ENCODE measurements around the gene LLGL2. TPM values are rescaled to one million over a fixed set of nuclear protein-coding genes. Genes with fewer than 3 reads are reported as not detected.

Gene LLGL2
- total RNA-seq, 1 experiment from 2014 or later = 10.8 TPM

DNA sequence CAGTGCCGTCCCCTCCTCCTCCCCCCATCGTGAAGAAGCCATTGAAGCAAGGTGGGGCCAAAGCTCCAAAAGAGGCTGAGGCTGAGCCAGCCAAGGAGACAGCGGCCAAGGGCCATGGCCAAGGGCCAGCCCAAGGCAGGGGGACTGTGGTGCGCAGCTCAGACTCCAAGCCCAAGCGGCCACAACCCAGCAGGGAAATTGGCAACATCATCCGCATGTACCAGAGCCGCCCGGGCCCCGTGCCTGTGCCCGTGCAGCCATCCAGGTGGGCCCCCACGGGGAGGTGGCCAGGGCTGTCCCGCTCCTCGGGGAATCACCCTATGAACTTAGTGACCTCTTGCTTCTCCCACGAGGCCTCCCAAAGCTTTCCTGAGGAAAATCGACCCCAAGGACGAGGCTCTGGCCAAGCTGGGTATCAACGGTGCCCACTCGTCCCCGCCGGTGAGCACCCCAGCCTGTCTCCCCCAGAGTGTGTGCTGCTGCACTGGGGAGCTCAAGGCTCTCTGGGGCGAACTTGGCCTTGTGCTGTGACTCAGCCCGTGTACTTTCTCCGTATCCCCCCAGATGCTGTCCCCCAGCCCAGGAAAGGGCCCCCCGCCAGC lies 91.1 kb downstream of the LLGL2 start:
- no peaks in the 10 kb centered on the region for H3K36me3 ChIP-seq (ENCODE audit: insufficient read depth, low read length, poor library complexity, severe bottlenecking)
- BruUV-seq (replicated peaks) = no TSS peak
- intact Hi-C loops (cut with micrococcal nuclease; ENCODE audit: unreplicated experiment) = no loop called here
- ChIA-PET CTCF (interaction anchor here (0.5 to 1.4 kb wide), 4 partner anchors 14 to 637 kb away, joined by 3 to 5 read pairs (median 4); partner anchors contain the start of gene SMIM5), POLR2A (ENCODE audit: low non-redundant PET) (interaction anchor here (0.7 kb wide), 1 partner anchor 53 kb away, joined by 3 read pairs; no protein-coding TSS in a partner anchor)
- TF ChIP-seq, protein P1, sequence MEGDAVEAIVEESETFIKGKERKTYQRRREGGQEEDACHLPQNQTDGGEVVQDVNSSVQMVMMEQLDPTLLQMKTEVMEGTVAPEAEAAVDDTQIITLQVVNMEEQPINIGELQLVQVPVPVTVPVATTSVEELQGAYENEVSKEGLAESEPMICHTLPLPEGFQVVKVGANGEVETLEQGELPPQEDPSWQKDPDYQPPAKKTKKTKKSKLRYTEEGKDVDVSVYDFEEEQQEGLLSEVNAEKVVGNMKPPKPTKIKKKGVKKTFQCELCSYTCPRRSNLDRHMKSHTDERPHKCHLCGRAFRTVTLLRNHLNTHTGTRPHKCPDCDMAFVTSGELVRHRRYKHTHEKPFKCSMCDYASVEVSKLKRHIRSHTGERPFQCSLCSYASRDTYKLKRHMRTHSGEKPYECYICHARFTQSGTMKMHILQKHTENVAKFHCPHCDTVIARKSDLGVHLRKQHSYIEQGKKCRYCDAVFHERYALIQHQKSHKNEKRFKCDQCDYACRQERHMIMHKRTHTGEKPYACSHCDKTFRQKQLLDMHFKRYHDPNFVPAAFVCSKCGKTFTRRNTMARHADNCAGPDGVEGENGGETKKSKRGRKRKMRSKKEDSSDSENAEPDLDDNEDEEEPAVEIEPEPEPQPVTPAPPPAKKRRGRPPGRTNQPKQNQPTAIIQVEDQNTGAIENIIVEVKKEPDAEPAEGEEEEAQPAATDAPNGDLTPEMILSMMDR (conservative IDR thresholded peaks at IDR 0.05; ENCODE audit: low read depth, low read length) = no peak
- TF ChIP-seq EZH2 (IDR thresholded peaks at IDR 0.05; ENCODE audit: borderline replicate concordance, low read depth, low read length, poor library complexity, severe bottlenecking) = no peak
- H3K4me3 ChIP-seq (ENCODE audit: low read depth, low read length, poor library complexity, severe bottlenecking) = no peak overlapping the region
- H3K27me3 ChIP-seq (replicated peaks; ENCODE audit: insufficient read depth, low read depth, low read length, poor library complexity) = no peaks in the 10 kb centered on the region
- DNase-seq (ENCODE audit: low spot score) = no peak
- H3K4me1 ChIP-seq (ENCODE audit: insufficient read depth, low read length, poor library complexity, severe bottlenecking) = no peaks in the 10 kb centered on the region
- H3K9me3 ChIP-seq (ENCODE audit: low read depth, low read length, poor library complexity, severe bottlenecking) = no peaks in the 10 kb centered on the region
- H3K27ac ChIP-seq (ENCODE audit: low read depth, low read length, poor library complexity, severe bottlenecking) = no peak overlapping the region

DNA sequence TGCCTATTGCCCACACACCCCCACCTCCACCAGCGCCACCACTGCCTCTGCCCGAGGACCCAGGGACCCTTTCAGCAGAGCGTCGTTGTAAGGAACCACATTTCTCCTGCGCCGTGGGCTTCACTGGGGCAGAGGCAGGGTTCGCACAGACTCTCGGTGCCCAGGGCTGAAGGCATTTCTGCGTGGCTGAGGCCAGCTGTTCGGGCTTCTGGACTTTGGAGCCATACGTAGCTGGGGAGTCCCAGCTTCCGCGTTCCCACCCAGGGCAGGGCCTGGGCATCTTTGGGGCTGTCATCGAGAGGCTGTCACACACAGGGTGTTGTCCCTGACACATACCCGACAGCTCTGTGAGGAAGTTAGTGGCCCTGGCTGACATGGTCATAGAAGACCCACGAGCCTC lies 91.7 kb downstream of the LLGL2 start:
- no peak overlapping the region for H3K4me3 ChIP-seq (ENCODE audit: low read depth, low read length, poor library complexity, severe bottlenecking)
- no TSS peak for BruUV-seq (replicated peaks)
- H3K36me3 ChIP-seq (ENCODE audit: insufficient read depth, low read length, poor library complexity, severe bottlenecking) = no peaks in the 10 kb centered on the region
- H3K27me3 ChIP-seq (replicated peaks; ENCODE audit: insufficient read depth, low read depth, low read length, poor library complexity) = no peaks in the 10 kb centered on the region
- H3K9me3 ChIP-seq (ENCODE audit: low read depth, low read length, poor library complexity, severe bottlenecking) = no peaks in the 10 kb centered on the region
- H3K27ac ChIP-seq (ENCODE audit: low read depth, low read length, poor library complexity, severe bottlenecking) = no peak overlapping the region
- no peaks in the 10 kb centered on the region for H3K4me1 ChIP-seq (ENCODE audit: insufficient read depth, low read length, poor library complexity, severe bottlenecking)
- TF ChIP-seq, protein P1 (conservative IDR thresholded peaks at IDR 0.05; ENCODE audit: low read depth, low read length) = no peak
- TF ChIP-seq EZH2 (IDR thresholded peaks at IDR 0.05; ENCODE audit: borderline replicate concordance, low read depth, low read length, poor library complexity, severe bottlenecking) = no peak
- DNase-seq (ENCODE audit: low spot score) = no peak
- POLR2A ChIA-PET (ENCODE audit: low non-redundant PET) = no interaction called here
- CTCF ChIA-PET = interaction anchor here (0.6 to 1.4 kb wide), 3 partner anchors 14 to 638 kb away, joined by 3 to 4 read pairs (median 4); partner anchors contain the start of gene SMIM5
- intact Hi-C loops (cut with micrococcal nuclease; ENCODE audit: unreplicated experiment) = no loop called here

DNA sequence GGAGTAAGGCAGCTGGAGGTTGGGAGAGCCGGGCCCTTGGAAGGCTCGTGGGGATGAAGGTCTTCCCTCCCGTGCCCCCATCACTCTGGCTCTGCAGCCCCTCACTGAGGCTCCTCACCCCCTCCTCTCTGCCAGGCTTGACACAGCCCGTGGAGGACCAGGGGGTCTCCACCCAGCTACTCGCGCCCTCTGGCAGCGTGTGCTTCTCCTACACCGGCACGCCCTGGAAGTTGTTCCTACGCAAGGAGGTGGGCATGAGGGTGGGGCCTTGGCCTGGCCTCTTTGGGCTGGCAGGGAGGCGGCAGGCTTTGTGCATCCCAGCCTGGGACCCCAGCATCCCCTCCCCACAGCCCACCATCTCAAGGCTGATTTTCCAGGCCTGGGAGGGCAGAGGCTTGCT lies 92.2 kb downstream of the LLGL2 start:
- no peak overlapping the region for H3K4me3 ChIP-seq (ENCODE audit: low read depth, low read length, poor library complexity, severe bottlenecking)
- no peaks in the 10 kb centered on the region for H3K36me3 ChIP-seq (ENCODE audit: insufficient read depth, low read length, poor library complexity, severe bottlenecking)
- intact Hi-C loops (cut with micrococcal nuclease; ENCODE audit: unreplicated experiment) = no loop called here
- H3K4me1 ChIP-seq (ENCODE audit: insufficient read depth, low read length, poor library complexity, severe bottlenecking) = no peaks in the 10 kb centered on the region
- no TSS peak for BruUV-seq (replicated peaks)
- no peaks in the 10 kb centered on the region for H3K27me3 ChIP-seq (replicated peaks; ENCODE audit: insufficient read depth, low read depth, low read length, poor library complexity)
- POLR2A ChIA-PET (ENCODE audit: low non-redundant PET) = no interaction called here
- no peaks in the 10 kb centered on the region for H3K9me3 ChIP-seq (ENCODE audit: low read depth, low read length, poor library complexity, severe bottlenecking)
- no peak for TF ChIP-seq EZH2 (IDR thresholded peaks at IDR 0.05; ENCODE audit: borderline replicate concordance, low read depth, low read length, poor library complexity, severe bottlenecking)
- CTCF ChIA-PET = no interaction called here
- no peak overlapping the region for H3K27ac ChIP-seq (ENCODE audit: low read depth, low read length, poor library complexity, severe bottlenecking)
- no peak for DNase-seq (ENCODE audit: low spot score)

All from A673 (cell line).